SKM-1 treated with dmso at 0.1 percent for 144 hours (cell line): ENCODE results near the gene CPM.
A peak's percentile ranks its signal among the peaks of the same experiment; 100 is the strongest.
"Not testable (repeated sequence)": the region's sequence is repeated elsewhere in the genome, so short reads cannot be mapped to it uniquely, and the experiment has no call there.

Experiments
- DNase-seq: peaks from one replicate; lab custom pipeline; 2025; ENCODE audit not compliant: unreplicated experiment; lab: John Stamatoyannopoulos, UW

Gene CPM

GRCh38 chr12:68809190-68810026, 123.6 kb downstream of the CPM start:
- DNase-seq: no peak

- peak; percentile 47 for DNase-seq
These were observed 124.4 kb downstream of the CPM start for GRCh38 chr12:68808388-68809189.

GRCh38 chr12:68807576-68808387, 125.2 kb downstream of the CPM start, which contains the start of gene MDM2:
Gene MDM2 (plus strand): TSS chr12:68808177. CDS start chr12:68808478, 301 bp downstream.
- peak; percentile 63 for DNase-seq

DNA sequence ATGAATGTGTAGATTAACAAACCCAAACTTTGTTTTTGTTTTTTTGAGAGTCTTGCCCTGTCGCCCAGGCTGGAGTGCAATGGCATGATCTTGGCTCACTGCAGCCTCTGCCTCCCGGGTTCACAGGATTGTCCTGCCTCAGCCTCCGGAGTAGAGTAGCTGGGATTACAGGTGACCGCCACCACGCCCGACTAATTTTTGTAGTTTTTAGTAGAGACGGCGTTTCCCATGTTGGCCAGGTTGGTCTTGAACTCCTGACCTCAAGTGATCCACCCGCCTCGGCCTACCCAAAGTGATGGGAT, 125.7 kb downstream of the CPM start:
- DNase-seq: not testable (repeated sequence)

- DNase-seq: no peak
These were observed 126.3 kb downstream of the CPM start for GRCh38 chr12:68806488-68807237.

GRCh38 chr12:68805592-68806120, 127.3 kb downstream of the CPM start:
- DNase-seq: no peak

- no peak for DNase-seq
These were observed 128.0 kb downstream of the CPM start for GRCh38 chr12:68804657-68805591.

DNA sequence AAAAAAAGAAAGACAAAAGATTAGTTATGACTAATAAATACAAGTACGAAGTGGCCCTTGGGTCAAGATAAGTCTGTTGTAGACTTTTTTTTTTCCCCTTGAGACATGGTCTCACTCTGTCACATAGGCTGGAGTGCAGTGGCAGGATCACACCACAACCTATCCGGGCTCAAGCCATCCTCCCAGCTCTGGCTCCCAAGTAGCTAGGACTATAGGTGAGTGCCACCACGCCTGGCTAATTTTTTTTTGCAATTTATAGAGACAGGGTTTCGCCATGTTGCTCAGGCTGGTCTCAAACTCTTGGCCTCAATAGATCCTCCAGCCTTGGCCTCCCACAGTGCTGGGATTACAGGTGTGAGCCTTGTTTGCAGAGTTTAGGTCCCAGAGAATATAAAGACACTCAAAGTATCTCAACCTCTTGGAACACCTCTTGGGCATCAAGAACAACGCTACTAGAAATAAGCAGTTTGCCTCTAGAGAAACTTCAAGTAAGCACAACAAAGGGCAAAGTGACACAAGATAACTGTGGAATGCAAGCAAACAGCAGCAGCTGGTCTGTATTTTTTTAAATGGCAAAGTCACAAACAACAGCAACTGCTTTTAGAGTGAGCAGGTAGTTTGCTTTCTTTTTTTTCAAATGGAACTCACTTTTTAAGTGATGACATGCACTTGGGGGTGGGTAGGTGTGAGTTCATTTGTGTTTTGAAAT, 128.9 kb downstream of the CPM start:
- DNase-seq: no peak

DNA sequence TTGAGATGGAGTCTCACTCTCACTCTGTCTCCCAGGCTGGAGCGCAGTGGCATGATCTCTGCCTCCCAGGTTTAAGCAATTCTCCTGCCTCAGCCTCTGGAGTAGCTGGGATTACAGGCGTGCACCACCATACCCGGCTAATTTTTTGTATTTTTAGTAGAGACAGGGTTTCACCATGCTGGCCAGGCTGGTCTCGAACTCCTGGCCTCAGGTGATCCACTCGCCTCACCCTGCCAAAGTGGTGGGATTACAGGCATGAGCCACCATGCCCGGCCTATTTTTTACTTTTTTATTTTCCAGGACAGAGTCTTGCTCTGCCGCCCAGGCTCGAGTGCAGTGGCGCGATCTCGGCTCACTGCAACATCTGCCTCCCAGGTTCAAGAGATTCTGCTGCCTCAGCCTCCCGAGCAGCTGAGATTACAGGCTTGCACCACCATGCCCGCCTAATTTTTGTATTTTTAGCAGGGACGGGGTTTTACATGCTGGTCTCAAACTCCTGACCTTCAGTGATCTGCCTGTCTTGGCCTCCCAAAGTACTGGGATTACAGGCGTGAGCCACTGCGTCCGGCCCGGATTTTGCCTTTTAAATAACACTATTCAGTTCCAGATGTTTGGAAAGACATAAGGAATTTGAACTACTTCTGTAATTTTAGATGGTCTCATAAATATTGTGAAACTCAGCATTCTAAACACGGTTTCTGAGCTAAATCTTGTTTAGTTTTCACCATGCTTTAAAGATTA, 129.9 kb downstream of the CPM start:
- DNase-seq: not testable (repeated sequence)

GRCh38 chr12:68802372-68802745, 130.6 kb downstream of the CPM start:
- not testable (repeated sequence) for DNase-seq
